RWPE2 (cell line): Measurements from ENCODE around the gene PROX1.

Experiments
- ATAC-seq: fragments of 200-7000 bp; cut with Tn5 transposase; 3 replicates; pipeline ENCODE4 v1.9.1; 2021; ENCODE audit warnings: low read depth
- DNase-seq: peaks from one replicate; pipeline ENCODE4 v3.0.0-alpha.2; 2020; ENCODE audit warnings: low spot score
- H3K27ac ChIP-seq: fragments of 450-650 bp; 2 replicates; pipeline ENCODE4 v1.5.1; 2017; ENCODE audit warnings: mild to moderate bottlenecking; ENCODE audit not compliant: poor library complexity, severe bottlenecking
- H3K27me3 ChIP-seq: fragments of 250-450 bp; sonication (Bioruptor Pico); 2 replicates; pipeline ENCODE4 v1.5.1; 2021; ENCODE audit warnings: mild to moderate bottlenecking, moderate library complexity; ENCODE audit not compliant: insufficient read depth, poor library complexity, severe bottlenecking
- H3K36me3 ChIP-seq: fragments of 250-450 bp; sonication (Bioruptor Pico); 2 replicates; pipeline ENCODE4 v1.5.1; 2020; ENCODE audit warnings: low read depth, mild to moderate bottlenecking, moderate library complexity
- H3K4me1 ChIP-seq: fragments of 250-450 bp; sonication (Bioruptor Pico); 2 replicates; pipeline ENCODE4 v1.5.1; 2021; ENCODE audit warnings: mild to moderate bottlenecking, moderate library complexity; ENCODE audit not compliant: insufficient read depth, poor library complexity, severe bottlenecking
- H3K4me3 ChIP-seq: fragments of 250-450 bp; sonication (Bioruptor Pico); 2 replicates; pipeline ENCODE4 v1.5.1; 2021; ENCODE audit warnings: mild to moderate bottlenecking, moderate library complexity; ENCODE audit not compliant: severe bottlenecking
- H3K9me3 ChIP-seq: fragments of 250-450 bp; sonication (Bioruptor Pico); 2 replicates; pipeline ENCODE4 v1.5.1; 2021; ENCODE audit warnings: mild to moderate bottlenecking, moderate library complexity; ENCODE audit not compliant: severe bottlenecking
- CTCF ChIP-seq: fragments of 450-650 bp; IDR thresholded peaks from one replicate; pipeline ENCODE4 v1.5.1; 2017; ENCODE audit warnings: mild to moderate bottlenecking, moderate library complexity; ENCODE audit not compliant: poor library complexity, severe bottlenecking

Gene PROX1

GRCh38 chr1:214017191-214017982, 29.6 kb downstream of the PROX1 start:
- H3K36me3 ChIP-seq, result no peaks in the 10 kb centered on the region
- no peak overlapping the region for H3K27ac ChIP-seq
- ATAC-seq, result no peak
- no peaks in the 10 kb centered on the region for H3K4me1 ChIP-seq
- DNase-seq, result no peak
- no peak overlapping the region for H3K4me3 ChIP-seq
- H3K27me3 ChIP-seq, result no peaks in the 10 kb centered on the region
- no peaks in the 10 kb centered on the region for H3K9me3 ChIP-seq
- TF ChIP-seq CTCF, result no peak

GRCh38 chr1:214018386-214019268, 30.9 kb downstream of the PROX1 start:
- H3K4me1 ChIP-seq, result no peaks in the 10 kb centered on the region
- no peaks in the 10 kb centered on the region for H3K36me3 ChIP-seq
- no peaks in the 10 kb centered on the region for H3K27me3 ChIP-seq
- ATAC-seq (no peak), DNase-seq (no peak)
- no peak overlapping the region for H3K4me3 ChIP-seq
- no peak for TF ChIP-seq CTCF
- H3K9me3 ChIP-seq, result no peaks in the 10 kb centered on the region
- no peak overlapping the region for H3K27ac ChIP-seq

- no peaks in the 10 kb centered on the region for H3K27me3 ChIP-seq
- no peaks in the 10 kb centered on the region for H3K9me3 ChIP-seq
- no peak overlapping the region for H3K4me3 ChIP-seq
- DNase-seq, result no peak
- no peaks in the 10 kb centered on the region for H3K36me3 ChIP-seq
- no peak for TF ChIP-seq CTCF
- no peaks in the 10 kb centered on the region for H3K4me1 ChIP-seq
- no peak for ATAC-seq
- no peak overlapping the region for H3K27ac ChIP-seq
Measured at GRCh38 chr1:214019499-214019898, 31.7 kb downstream of the PROX1 start.

- ATAC-seq (no peak), DNase-seq (no peak)
- no peaks in the 10 kb centered on the region for H3K27me3 ChIP-seq
- H3K4me1 ChIP-seq, result no peaks in the 10 kb centered on the region
- H3K4me3 ChIP-seq, result no peak overlapping the region
- no peaks in the 10 kb centered on the region for H3K36me3 ChIP-seq
- no peak for TF ChIP-seq CTCF
- H3K27ac ChIP-seq, result no peak overlapping the region
- H3K9me3 ChIP-seq, result no peaks in the 10 kb centered on the region
Measured at GRCh38 chr1:214021321-214021720, 33.5 kb downstream of the PROX1 start.
